NCI-H1417 (cell line): ENCODE measurements around the gene RUVBL2.
A peak's percentile ranks its signal among the peaks of the same experiment; 100 is the strongest.

ENCODE experiments used
- DNase-seq, 3 experiments: peaks; one replicate each; lab custom pipeline; 2025; lab: John Stamatoyannopoulos, UW

RUVBL2 gene

DNA sequence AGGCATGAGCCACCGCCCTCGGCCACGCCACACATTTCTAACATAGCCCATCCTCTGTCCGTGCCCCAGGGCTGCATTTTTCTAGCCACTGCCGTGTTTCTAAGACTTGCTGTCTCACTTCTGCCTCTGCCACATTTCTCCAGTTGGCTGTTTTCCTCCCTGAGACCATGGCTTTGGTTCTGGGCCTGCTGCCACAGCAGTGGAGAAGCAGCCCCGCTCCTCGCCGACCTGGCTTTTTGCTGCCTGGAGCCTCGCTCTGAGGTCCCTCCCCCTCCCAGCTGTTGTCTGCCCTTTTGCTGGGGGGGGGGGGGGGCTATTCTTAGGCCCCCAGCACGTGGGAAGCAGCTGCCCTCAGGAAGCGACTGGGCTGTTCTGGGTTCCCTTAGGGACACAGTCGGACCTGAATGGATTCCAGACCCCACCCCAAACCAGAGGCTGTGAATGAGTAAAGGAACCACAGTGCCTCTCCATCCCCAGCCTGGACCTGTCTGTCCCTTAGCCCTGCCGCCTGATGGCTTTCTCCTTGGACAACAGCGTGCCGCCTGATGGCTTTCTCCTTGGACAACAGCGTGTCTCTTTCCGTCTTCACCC lies 3.9 kb upstream of the RUVBL2 start:
- no peak for DNase-seq

DNA sequence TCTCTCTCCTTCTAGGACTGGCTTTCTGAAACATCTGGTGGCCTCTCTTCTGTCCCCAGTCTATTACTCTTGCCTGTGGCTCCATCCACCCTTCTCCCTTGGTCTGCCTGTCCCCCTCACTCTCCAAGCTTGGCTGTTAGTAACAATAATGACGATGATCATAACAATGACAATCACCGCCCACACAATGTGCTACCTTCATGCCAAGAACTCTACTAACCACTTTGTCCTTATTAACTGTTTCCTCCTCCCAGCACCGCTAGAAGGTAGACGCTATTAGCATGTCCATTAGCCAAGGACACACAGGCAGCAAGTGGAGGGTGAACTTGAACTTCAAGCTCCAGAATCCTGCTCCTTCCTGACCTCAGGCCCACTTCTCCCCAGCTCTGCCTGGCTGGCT lies 3.3 kb upstream of the RUVBL2 start:
- DNase-seq: no peak

GRCh38 chr19:48991011-48991609 lies 2.6 kb upstream of the RUVBL2 start:
- DNase-seq: no peak

GRCh38 chr19:48991873-48992580 lies 1.7 kb upstream of the RUVBL2 start:
- DNase-seq: no peak

- peak in 1 of 3 experiments; percentile 50 for DNase-seq
Measured at GRCh38 chr19:48992581-48993174, 1.0 kb upstream of the RUVBL2 start.

DNA sequence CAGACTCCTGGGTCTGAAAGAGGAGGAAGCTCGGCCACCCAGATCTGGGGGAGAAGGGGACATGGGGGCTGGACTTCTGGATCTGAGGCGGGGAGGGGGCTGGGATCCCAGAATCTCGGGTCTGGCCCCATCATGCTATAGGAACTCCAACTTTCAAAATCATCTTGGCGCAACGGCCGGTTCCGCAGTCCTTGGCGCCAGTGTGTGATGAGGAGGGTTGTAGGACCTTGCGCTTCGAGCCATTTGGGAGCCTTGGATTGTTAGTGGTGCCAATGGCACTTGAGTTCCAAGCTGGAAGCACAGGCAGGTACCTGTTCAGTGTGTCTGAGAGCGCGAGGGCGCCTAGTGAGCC lies 324 bp downstream of the RUVBL2 start:
- no peak for DNase-seq

DNA sequence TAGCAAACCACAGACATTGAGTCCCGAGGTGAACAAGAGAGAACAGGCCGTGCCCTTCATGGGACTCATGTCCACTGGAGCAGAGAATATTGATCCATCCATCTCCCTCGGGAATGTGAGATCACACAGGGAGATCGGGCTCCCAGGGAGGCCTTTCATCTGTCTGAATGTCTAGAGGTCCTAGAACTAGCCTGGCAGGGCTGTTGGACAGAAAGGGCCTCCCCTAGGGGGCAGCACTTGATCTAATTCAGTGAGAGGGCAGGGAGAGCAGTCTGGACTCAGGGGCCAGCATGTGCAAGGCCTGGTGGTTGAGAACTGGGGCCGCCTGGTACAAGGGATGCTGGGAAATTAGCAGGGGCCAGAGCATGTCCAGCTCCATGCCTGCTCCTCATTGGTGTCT lies 4.3 kb downstream of the RUVBL2 start:
- DNase-seq: peak in 2 of 3 experiments; percentile 27 to 62

DNA sequence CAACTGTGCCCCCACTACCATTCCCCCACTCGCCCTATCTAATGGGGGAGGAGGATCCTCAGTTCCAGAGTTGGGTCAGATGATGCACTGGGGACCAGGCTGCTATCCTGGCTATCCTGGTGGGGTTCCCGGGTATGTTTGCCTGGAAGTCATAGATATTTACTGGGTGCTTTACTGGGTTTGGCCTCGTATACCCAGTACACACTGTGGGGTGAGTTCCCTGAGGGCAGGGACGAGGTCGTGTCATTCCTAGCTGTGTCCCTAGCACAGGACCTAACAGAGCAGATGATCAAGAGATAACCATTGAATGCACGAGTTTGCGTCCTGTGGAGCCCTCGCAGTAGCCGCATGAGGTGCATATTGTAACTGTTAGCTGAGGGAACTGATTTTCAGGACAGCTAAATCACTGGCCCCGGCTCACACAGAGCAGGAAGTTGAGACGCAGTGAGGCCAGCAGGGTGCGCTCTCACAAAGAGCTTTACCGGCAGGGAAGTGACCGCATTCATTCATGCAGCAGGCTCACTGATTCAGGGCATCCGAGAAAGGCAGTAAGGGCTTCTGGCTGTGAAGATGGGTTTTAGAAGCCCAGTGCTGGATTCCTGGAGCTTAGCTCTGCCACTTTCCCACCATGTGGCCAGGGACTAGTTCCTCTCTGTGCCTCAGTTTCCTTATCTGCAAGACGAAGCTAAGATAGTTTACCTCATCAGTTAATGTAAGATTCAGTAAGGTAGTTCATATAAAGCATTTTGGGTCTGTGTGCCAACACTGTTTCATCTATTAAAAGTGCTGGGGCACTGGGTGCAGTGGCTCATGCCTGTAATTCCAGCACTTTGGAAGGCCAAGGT lies 6.0 kb downstream of the RUVBL2 start:
- DNase-seq: no peak

- DNase-seq: no peak
Measured at GRCh38 chr19:49004133-49004532, 10.4 kb downstream of the RUVBL2 start.

GRCh38 chr19:49004964-49005614 lies 11.4 kb downstream of the RUVBL2 start:
- no peak for DNase-seq

DNA sequence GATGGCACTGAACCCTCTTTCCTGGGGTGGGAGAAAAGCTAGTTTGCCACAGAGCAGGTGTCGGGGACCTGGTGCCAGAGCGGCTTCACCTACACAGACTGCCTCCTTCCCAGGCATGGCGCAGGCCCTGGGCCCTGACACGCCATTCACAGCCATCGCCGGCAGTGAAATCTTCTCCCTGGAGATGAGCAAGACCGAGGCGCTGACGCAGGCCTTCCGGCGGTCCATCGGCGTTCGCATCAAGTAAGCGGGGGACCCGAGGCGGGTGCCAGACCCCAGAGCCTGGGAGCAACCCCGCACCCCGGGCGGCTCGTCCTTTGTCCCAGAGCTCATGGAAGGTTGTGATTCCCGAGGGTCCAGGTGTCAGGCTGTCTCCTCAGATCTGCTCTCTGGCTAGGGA lies 13.2 kb downstream of the RUVBL2 start:
- DNase-seq: no peak

GRCh38 chr19:49009828-49010227 lies 16.1 kb downstream of the RUVBL2 start:
- no peak for DNase-seq

- DNase-seq: no peak
Measured at GRCh38 chr19:49010453-49010852, 16.8 kb downstream of the RUVBL2 start.

DNA sequence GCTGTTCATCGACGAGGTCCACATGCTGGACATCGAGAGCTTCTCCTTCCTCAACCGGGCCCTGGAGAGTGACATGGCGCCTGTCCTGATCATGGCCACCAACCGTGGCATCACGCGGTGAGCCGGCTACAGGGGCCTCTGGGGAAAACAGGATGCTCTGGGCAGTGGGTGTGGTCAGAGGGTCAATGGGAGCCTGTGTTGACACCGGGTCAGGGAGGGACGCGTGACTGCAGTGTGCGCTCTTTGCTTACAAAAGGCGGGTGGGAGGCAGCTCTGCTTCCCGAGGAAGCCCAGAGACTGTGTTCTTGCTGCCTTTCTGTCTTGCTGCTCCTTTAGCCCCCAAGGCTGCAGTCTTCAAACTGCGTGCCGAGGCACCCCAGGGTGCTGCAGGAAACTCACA lies 17.5 kb downstream of the RUVBL2 start:
- no peak for DNase-seq

DNA sequence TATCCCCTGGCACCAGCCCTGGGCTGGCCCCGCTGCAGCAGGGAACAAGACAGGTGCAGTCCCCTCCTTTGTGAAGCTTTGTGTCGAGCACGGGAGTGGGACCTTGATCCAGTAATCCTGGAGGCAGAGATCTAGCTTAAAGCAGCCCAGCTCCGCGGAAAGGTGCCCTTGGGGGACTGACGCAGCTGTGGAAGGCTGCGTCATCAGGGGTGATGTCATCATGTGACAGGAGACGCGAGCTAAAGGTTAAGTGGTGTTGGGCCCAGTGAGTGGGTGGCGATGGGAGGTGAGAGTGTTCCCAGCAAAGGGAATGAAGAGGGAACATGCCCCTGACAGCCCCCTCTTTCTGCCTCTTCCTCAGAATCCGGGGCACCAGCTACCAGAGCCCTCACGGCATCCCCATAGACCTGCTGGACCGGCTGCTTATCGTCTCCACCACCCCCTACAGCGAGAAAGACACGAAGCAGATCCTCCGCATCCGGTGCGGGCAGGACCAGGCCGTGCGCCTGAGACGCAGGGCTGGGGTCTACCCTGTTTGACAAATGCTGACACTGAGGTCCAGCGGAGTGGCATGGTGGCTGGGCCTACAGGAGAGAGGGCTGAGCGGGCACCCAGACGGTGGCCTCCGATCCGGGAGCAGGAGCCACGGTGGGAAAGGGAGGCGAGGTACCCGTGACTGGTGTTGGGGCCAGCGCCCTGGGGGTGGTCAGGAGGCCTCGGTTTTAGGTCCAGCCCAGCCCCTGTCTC lies 20.6 kb downstream of the RUVBL2 start:
- DNase-seq: no peak

DNA sequence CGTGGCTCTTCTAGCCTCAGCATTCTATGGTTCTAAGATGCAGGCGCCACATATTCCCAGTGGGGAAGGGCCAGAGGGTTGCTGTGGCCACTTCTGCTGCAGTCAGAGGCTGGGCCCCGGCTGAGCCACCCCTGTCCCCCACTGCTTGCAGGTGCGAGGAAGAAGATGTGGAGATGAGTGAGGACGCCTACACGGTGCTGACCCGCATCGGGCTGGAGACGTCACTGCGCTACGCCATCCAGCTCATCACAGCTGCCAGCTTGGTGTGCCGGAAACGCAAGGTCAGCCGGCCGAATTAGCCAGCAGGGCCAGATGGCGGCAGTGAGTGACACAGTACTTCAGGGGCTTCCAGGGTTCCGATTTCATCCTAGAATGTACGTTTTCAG lies 21.2 kb downstream of the RUVBL2 start:
- DNase-seq: no peak

GRCh38 chr19:49016067-49016839 lies 22.6 kb downstream of the RUVBL2 start:
- no peak for DNase-seq

- no peak for DNase-seq
Measured at GRCh38 chr19:49017041-49017665, 23.5 kb downstream of the RUVBL2 start, which contains the start of gene LHB. LHB (minus strand) TSS chr19:49017091; CDS start chr19:49017081, 10 bp downstream.

DNA sequence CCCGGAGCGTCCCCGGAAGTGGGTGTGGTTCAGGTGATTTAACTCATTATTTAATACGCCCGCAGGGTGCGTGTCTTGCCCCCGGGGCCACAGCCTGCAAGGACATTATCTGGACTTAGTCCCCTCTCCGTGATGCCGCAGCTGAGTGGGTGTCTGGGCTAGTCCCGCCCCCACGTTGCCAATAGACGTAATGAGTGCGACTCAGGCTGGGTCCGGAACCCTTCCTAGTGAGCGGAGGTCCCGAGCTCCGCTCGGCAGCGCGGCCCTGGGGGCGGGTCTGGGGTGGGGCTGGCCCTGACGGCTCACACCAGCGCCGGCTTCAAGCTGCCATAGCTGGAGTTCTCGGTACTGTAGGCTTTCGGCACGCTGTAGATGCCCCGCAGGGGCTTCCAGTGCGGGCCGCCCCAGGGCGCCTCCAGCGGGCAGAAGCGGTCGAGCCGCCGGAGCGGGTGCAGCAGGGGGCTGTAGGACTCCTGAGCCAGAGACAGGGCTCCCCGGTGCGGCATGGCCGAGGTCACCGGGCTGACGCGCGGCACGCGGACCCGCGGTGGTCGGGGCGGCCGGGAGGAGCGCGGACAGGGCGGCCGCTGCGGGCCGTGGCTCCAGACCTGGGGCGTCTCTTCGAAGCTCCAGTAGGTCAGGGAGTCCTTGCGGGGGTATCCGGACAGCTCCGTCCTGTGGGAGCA lies 24.1 kb downstream of the RUVBL2 start:
- DNase-seq: peak; percentile 26 to 72 (median 60)
